ENCODE measurements around the gene CDK11A.
"Not testable (repeated sequence)": the region's sequence is repeated elsewhere in the genome, so short reads cannot be mapped to it uniquely, and the experiment has no call there.

The CDK11A gene

DNA sequence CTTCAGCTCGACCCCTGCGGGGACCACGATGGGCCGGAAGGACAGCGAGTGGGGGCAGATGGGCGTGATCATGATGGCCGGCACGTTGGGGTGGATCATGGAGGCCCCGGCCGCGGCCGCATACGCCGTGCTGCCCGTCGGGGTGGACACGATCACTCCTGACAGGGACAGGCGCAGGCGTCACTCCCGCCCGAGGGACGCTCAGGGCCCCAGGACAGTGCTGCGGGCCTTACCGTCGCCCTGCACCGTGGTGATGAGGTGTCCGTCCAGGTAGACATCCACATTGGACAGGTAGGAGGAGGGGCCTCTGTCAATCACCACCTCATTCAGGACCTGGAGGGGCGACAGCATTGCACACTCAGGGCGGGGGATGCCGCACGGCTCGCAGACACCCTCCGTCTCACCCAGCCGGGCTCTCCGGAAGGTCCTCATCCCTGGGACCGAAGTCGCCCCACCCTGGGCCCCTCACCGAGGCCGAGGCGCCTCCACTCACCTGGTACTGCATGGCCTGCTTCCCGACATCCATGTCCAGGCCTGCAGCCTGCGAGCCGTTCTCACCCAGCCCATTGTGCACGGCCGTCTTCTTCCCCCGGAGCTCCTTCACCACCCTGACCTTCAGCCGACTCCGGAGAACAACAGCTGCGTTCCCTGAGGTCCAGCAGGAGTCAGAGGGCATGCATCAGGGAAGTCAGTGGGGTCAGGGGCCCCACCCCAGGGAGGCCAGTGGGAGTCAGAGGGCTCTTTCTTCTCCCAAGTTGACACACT is 30.1 kb upstream of the CDK11A start:
- DNase-seq, result no peak

DNA sequence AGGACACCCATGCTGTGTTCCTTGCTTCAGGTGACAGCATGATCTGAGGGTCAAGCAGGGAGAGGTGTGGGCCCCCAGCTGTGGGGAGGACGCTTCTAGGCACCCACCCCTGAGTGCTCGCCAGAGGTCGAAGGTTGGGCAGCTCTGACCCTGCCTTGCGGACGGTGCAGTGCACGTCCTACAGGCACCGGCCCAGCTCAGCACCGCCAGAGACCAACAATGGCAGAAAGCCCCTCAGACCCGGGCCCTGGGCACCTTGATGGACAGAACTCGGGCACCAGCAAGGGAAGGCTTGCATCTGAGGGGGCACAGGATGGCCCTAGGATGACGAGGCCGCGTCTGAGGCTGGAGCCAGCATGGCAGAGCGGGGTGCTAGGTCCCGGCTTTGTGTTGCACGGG is 29.4 kb upstream of the CDK11A start:
- no peak for DNase-seq

DNA sequence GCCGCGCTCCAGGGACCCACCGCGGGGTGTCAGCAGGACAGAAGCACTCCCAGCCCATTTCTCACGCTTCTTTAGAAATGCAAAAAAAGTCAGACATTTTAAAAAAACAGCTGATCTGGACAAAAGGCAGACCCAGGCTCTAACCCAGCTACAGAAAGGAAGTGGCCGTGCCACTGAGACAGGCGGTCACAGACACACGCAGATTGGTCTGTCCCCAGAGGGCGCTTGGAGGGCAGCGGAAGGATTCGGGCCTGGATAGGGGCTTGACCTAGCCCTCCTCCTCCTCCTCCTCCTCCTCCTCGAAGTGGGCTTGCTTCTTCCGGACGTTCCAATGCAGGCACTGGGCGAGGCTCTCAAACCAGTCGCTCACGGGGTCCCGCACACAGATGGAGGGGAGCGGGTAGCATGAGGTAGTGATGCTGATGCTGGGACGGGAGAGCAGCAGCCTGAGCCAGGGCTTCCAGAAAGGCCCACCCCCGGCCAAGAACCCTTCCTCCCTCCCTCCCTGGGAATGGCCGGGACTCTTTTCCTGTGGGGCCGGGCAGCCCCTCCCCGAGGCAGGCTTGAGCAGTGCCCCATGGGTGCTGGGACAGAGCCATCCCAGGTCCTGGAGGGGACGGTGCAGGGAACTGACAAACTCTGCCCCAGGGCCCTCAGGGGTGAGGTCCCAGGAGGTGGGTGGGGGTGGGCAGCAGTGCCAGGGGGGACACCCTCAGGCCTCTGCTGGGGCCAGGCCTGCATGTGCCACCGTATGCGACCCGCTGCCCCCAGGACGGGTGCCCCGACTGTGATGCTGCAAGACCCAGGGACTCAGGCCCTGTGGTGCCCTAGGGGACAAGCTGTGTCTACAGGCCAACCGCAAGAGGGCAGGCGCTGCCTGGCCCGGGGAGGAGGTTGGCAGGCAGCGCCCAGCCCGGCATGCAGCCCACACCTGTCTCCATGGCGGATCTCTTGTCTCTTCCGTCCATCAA is 28.8 kb upstream of the CDK11A start:
- no peak for DNase-seq

DNA sequence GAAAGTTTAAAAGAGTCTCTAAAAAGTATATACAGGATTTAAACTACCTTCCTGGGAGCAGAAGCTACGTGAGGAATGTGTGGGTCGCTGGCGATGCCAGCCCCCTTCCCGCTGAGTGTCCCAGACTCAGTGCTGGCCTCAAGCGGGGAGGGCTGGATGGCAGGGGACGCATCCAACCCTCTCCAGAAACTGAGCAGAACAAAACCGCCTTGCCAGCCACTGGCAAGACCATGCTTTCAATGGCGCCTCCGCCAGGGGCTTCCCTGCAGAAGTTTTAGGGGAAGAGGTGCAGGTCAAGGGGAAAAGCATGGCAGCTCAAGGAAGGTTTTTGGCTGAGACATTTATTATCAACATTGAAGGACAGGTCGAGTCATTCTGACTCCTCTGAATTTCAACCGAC is 28.0 kb upstream of the CDK11A start:
- no peak for DNase-seq

- not testable (repeated sequence) for DNase-seq
Measured at GRCh38 chr1:1749941-1750340, 25.8 kb upstream of the CDK11A start.

DNA sequence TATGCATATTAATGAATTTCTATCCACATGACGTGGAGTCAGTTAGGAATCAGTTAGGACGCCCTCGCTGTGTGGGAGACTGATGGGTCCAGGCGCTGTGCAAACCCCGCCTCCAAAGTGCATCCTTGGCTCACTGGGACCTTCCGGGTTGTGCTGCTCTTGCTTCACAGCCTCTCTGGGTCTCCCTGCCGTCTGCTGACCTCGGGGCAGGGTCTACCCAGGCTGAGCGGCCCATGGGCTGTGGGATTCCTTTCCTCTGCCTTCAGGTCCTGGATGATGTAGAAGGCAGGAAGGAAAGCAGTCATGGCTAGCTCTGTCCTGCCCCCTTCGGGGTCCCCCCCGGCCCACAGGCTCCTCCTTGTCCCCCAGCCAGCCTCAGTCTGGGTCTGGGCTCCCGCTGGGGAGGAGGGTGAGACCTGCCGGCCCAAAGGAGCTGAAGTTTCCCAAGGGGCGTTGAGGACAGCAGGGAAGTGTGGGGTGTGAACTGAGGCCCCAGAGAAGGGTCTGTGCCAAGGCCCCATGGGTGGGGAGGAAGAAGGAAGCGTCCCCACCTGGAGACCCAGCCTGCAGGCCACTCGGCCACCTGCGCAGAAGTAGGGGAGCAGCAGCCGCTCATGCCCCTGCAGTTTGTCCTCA is 24.6 kb upstream of the CDK11A start:
- no peak for DNase-seq

DNA sequence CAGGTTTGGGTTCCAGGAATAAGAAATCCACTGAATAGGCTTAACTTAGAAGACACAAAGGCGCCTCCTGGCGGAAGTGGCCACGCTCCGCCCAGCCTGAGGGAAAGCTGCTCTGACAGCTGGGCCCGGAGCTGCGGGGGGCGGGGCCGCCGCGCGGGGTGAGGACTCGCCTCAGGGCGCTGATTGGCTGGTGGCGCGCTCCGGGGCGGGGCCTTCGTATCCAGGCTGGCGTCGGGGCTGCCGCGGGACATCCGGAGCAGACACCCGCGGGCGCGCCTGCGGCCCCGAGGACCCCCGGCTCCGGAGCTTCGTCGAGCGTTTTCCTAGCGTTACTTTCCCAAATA is 22.4 kb upstream of the CDK11A start:
- DNase-seq, result not testable (repeated sequence)

DNA sequence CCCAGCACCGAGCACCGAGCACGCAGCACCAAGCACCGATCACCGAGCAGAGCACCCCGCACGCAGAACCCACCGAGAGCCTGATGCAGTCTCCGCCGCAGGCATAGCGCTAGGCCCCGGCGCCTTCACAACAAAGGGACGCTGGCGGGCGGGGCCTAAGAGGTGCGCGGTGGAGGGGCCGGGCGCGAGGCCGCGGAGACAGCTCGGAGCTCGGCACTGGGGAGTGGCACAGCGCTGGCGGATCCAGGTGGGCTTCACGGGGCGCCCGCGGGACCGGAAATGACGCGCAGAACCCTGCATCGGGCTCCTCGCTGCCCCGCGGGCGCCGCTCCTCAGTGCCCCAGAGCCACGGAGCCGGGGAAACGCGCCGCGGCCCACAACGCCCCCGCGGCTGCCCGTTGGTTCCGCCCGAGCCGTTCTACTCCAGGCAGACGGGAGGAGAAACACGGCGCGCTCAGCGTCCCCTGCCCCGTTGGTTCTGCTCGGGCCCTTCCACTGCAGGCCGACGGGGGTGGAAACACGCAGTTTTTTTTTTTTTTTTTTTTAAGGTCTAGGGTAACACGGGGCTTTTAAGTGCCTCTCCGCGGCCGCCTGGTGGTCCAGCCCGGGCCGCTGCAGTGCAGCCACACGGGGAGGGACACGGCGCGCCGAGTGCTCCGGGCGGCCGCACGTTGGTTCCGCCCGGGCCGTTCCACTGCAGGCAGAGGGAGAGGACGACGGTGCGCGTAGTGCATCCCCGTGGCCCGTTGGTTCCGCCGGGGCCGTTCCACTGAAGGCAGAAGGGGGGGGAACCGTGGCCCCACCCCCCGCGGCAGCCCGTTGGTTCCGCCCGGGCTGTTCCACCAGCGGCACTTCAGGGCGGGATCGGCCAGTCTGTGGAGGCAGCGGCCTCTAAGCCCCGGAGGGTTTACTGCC is 21.8 kb upstream of the CDK11A start:
- DNase-seq, result peak; percentile 42 to 64 (median 58)

DNA sequence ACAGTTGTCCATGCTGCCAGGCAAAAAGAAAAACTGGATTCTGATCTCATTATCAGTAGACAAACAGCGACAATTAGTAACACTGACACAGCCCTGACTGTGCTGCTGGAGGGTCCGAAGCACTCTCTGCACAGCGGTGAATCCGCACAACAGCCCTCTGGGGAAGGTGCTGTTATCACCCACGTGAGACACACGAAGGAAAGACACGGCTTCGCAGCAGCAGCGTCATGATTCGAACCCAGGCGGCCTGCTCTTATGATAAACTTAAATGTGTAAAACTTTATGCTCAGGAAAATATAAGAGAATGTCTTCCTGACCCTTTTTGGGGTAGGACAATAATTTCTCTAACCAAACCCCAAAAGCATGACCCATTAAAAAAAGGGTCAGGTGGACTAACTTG is 18.4 kb upstream of the CDK11A start:
- DNase-seq, result not testable (repeated sequence)

DNA sequence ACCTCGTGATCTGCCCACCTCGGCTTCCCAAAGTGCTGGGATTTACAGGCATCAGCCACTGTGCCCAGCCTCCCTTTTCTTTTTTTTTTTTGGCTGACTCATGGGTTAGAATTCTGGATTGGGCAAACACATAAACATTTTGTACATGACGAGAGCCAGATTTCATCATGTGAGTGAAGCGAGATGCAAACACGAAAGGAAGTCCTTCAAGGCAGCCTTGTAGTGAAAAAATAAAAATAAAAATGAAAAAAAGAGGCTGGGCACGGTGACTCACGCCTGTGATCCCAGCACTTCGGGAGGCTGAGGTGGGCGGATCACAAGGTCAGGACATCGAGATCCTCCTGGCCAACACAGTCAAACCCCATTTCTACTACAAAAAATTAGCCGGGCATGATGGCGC is 16.9 kb upstream of the CDK11A start:
- not testable (repeated sequence) for DNase-seq

- not testable (repeated sequence) for DNase-seq
Measured at GRCh38 chr1:1738799-1739337, 14.7 kb upstream of the CDK11A start.

- DNase-seq, result not testable (repeated sequence)
Measured at GRCh38 chr1:1737675-1738590, 13.8 kb upstream of the CDK11A start.

- no peak for DNase-seq
Measured at GRCh38 chr1:1732381-1732780, 8.2 kb upstream of the CDK11A start.

DNA sequence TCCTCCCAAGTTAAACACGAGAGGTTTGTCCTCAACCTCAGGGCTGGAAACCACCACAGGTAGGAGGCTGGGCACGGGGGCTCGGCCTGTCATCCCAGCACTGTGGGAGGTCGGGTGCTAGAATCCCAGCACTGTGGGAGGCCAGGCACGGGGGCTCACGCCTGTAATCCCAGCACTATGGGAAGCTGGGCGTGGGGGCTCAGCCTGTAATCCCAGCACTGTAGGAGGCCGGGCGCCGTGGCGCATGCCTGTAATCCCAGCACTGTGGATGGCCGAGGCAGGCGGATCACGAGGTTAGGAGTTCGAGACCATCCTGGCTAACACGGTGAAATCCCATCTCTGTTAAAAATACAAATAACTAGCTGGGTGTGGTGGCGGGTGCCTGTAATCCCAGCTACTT is 6.7 kb upstream of the CDK11A start:
- DNase-seq, result no peak

DNA sequence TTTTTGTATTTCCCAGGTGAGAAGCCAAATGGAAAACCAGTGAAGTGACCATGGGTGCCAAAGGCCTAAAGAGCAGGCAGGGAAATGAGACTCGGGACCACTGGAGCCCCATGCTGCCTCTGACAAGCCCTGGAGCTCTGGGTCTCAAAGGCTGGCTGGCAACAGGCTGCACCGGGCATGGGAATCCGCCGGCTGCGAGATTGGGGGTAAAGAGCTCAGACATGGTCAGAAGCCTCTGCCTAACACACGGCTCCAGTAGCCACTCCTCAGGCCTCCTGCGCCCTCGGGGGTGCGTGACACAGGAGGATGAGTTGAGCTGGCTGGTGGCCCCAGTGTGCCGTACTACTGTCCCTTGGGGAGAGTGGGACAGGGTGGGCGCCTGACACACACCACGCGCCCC is 6.1 kb upstream of the CDK11A start:
- not testable (repeated sequence) for DNase-seq

GRCh38 chr1:1729116-1729816 is 5.1 kb upstream of the CDK11A start:
- DNase-seq, result not testable (repeated sequence)

- DNase-seq, result not testable (repeated sequence)
Measured at GRCh38 chr1:1728308-1729005, 4.3 kb upstream of the CDK11A start.

- DNase-seq, result not testable (repeated sequence)
Measured at GRCh38 chr1:1727131-1727651, 3.0 kb upstream of the CDK11A start.

GRCh38 chr1:1726088-1726487 is 1.9 kb upstream of the CDK11A start:
- not testable (repeated sequence) for DNase-seq
